Measurements from ENCODE around the gene ENTPD2. TPM values are rescaled to one million over a fixed set of nuclear protein-coding genes. Genes with fewer than 3 reads are reported as not detected.
A peak's percentile ranks its signal among the peaks of the same experiment; 100 is the strongest.

Gene ENTPD2
- total and polyA plus RNA-seq, 2 donors (not counting 1 experiment from before 2014, with no cell fraction given) = not detected

GRCh38 chr9:137035507-137035834, 18.4 kb downstream of the ENTPD2 start:
- no peak for TF ChIP-seq EZH2 (IDR thresholded peaks at IDR 0.05; ENCODE audit: borderline replicate concordance, insufficient read depth, low read depth, low read length, poor library complexity, severe bottlenecking)
- TF ChIP-seq, protein P1, sequence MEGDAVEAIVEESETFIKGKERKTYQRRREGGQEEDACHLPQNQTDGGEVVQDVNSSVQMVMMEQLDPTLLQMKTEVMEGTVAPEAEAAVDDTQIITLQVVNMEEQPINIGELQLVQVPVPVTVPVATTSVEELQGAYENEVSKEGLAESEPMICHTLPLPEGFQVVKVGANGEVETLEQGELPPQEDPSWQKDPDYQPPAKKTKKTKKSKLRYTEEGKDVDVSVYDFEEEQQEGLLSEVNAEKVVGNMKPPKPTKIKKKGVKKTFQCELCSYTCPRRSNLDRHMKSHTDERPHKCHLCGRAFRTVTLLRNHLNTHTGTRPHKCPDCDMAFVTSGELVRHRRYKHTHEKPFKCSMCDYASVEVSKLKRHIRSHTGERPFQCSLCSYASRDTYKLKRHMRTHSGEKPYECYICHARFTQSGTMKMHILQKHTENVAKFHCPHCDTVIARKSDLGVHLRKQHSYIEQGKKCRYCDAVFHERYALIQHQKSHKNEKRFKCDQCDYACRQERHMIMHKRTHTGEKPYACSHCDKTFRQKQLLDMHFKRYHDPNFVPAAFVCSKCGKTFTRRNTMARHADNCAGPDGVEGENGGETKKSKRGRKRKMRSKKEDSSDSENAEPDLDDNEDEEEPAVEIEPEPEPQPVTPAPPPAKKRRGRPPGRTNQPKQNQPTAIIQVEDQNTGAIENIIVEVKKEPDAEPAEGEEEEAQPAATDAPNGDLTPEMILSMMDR (IDR thresholded peaks at IDR 0.05) = peak; percentile 60
- WGBS (ENCODE audit: insufficient coverage) = 20% methylated on average over 4 of the region's 9 CpGs
- CTCF ChIA-PET = interaction anchor here (0.6 to 3.9 kb wide), 63 partner anchors 9 to 544 kb away, joined by 3 to 106 read pairs (median 4); partner anchors contain the start of genes AJM1, C8G, CLIC3 and DPP7
- no peak for DNase-seq
- Histone ChIP-seq H3K79me2 (ENCODE audit: control insufficient read depth, insufficient read depth, low read length) (peaks cover 12% of the 10 kb centered on the region), H2AFZ (ENCODE audit: insufficient read depth, low read depth, low read length, poor library complexity, severe bottlenecking) (no peak overlapping the region), H3K36me3 (replicated peaks in 1 of 2; ENCODE audit: control extremely low read depth in 1 of 2, control insufficient read depth in 1 of 2, extremely low read depth in 1 of 2, insufficient read depth in 2 of 2, low read length in 1 of 2) (no peaks in the 10 kb centered on the region), H4K20me1 (ENCODE audit: control insufficient read depth, insufficient read depth, low read length, poor library complexity, severe bottlenecking) (no peaks in the 10 kb centered on the region), H3K9ac (ENCODE audit: low read length) (no peak overlapping the region), H3K4me2 (replicated peaks; ENCODE audit: low read depth, low read length, poor library complexity, severe bottlenecking) (peak overlapping the region; percentile 82), H3K27ac (ENCODE audit: low read length in 2 of 2) (no peak overlapping the region), H3K4me1 (ENCODE audit: control insufficient read depth in 2 of 2, insufficient read depth in 2 of 2, low read length in 2 of 2) (peaks cover 46 to 50% of the 10 kb centered on the region in 2 donors), H3K9me3 (ENCODE audit: control extremely low read depth in 1 of 3, control insufficient read depth in 2 of 3, insufficient read depth in 1 of 3, low read length in 2 of 3) (peaks cover 0 to 8% (median 0%) of the 10 kb centered on the region in 3 donors), H3K27me3 (replicated peaks in 1 of 4; ENCODE audit: control extremely low read depth in 1 of 4, control insufficient read depth in 3 of 4, insufficient read depth in 4 of 4, low read length in 3 of 4) (peaks cover 0 to 6% (median 0%) of the 10 kb centered on the region in 4 experiments), H3K4me3 (ENCODE audit: control extremely low read depth in 1 of 5, extremely low read depth in 1 of 5, insufficient read depth in 1 of 5, low read depth in 2 of 5, low read length in 4 of 5) (no peak overlapping the region)
- peaks cover 42% of the 10 kb centered on the region for H3K4me1 Mint-ChIP-seq
- H3K27ac Mint-ChIP-seq = peak overlapping the region; percentile 86
- ATAC-seq (ENCODE audit: low read depth) = no peak
- POLR2A ChIA-PET = interaction anchor here (0.6 to 1.4 kb wide), 6 partner anchors 24 to 272 kb away, joined by 3 to 6 read pairs (median 3); partner anchors contain the start of gene PAXX
- no peak overlapping the region for H3K4me3 Mint-ChIP-seq
- no peaks in the 10 kb centered on the region for H3K9me3 Mint-ChIP-seq (ENCODE audit: insufficient read depth)
- intact Hi-C loops (cut with micrococcal nuclease) = loop anchor here (1.0 to 2.0 kb wide), 3 partner anchors 31 to 248 kb away; partner anchors contain the start of gene AJM1
- no peaks in the 10 kb centered on the region for H3K27me3 Mint-ChIP-seq
